KMS-11 (cell line): Measurements from ENCODE around the gene ARHGDIB.

Experiments used
- H2AFZ ChIP-seq: fragments of 200-600 bp; sonication (generic); 2 replicates; pipeline ENCODE4 v1.6.1; 2016; ENCODE audit warnings: antibody characterized with exemption, mixed run types, low read depth
- H3K27ac ChIP-seq: fragments of 200-600 bp; sonication (generic); 2 replicates; pipeline ENCODE4 v1.6.1; 2016; ENCODE audit warnings: mild to moderate bottlenecking, mixed run types
- H3K27me3 ChIP-seq: fragments of 200-600 bp; sonication (generic); 2 replicates; pipeline ENCODE4 v1.6.1; 2017; ENCODE audit warnings: mild to moderate bottlenecking, low read depth, mixed run types, moderate library complexity; ENCODE audit not compliant: insufficient read depth
- H3K36me3 ChIP-seq: fragments of 200-600 bp; sonication (generic); 2 replicates; pipeline ENCODE4 v1.6.1; 2017; ENCODE audit warnings: mild to moderate bottlenecking, mixed run types; ENCODE audit not compliant: insufficient read depth
- H3K4me1 ChIP-seq: fragments of 200-600 bp; sonication (generic); 2 replicates; pipeline ENCODE4 v1.6.1; 2016; ENCODE audit warnings: mild to moderate bottlenecking, low read depth, mixed run types; ENCODE audit not compliant: poor library complexity, severe bottlenecking
- H3K4me2 ChIP-seq: fragments of 200-600 bp; sonication (generic); 2 replicates; pipeline ENCODE4 v1.7.0; 2016; ENCODE audit warnings: mild to moderate bottlenecking, mixed run types
- H3K4me3 ChIP-seq: fragments of 200-600 bp; sonication (generic); IDR thresholded peaks from 2 replicates; pipeline ENCODE4 v1.6.1; 2017; ENCODE audit warnings: low read depth, low read length, mixed read lengths; ENCODE audit not compliant: insufficient read depth
- H3K79me2 ChIP-seq: fragments of 200-600 bp; sonication (generic); 2 replicates; pipeline ENCODE4 v1.6.1; 2016; ENCODE audit warnings: low read depth, mixed run types; ENCODE audit not compliant: insufficient read depth
- H3K9ac ChIP-seq: fragments of 200-600 bp; sonication (generic); 2 replicates; pipeline ENCODE4 v1.6.1; 2016; ENCODE audit warnings: mild to moderate bottlenecking, mixed run types
- H4K20me1 ChIP-seq: fragments of 200-600 bp; sonication (generic); 2 replicates; pipeline ENCODE4 v1.6.1; 2016; ENCODE audit warnings: mild to moderate bottlenecking, mixed run types; ENCODE audit not compliant: insufficient read depth
- CTCF ChIP-seq: fragments of 200-600 bp; sonication (generic); conservative IDR thresholded peaks from 2 replicates; pipeline ENCODE4 v1.6.1; 2017; ENCODE audit warnings: low read depth, mild to moderate bottlenecking, antibody characterized with exemption, low read length, moderate library complexity, mixed read lengths

Gene ARHGDIB

GRCh38 chr12:14901228-14901562 lies 60.2 kb downstream of the ARHGDIB start:
- no peak overlapping the region for H3K4me2 ChIP-seq
- no peaks in the 10 kb centered on the region for H4K20me1 ChIP-seq
- H3K4me1 ChIP-seq = no peaks in the 10 kb centered on the region
- H3K79me2 ChIP-seq = no peaks in the 10 kb centered on the region
- no peaks in the 10 kb centered on the region for H3K36me3 ChIP-seq
- no peak overlapping the region for H3K4me3 ChIP-seq
- H3K27me3 ChIP-seq = no peaks in the 10 kb centered on the region
- H3K27ac ChIP-seq = no peak overlapping the region
- TF ChIP-seq CTCF = no peak
- no peak overlapping the region for H3K9ac ChIP-seq
- no peak overlapping the region for H2AFZ ChIP-seq

GRCh38 chr12:14900521-14901227 lies 60.7 kb downstream of the ARHGDIB start:
- no peak overlapping the region for H3K9ac ChIP-seq
- no peak for TF ChIP-seq CTCF

GRCh38 chr12:14896521-14897169 lies 64.8 kb downstream of the ARHGDIB start:
- no peak overlapping the region for H3K27ac ChIP-seq
- no peak overlapping the region for H3K4me3 ChIP-seq
- no peak overlapping the region for H3K9ac ChIP-seq
- no peaks in the 10 kb centered on the region for H3K36me3 ChIP-seq
- no peaks in the 10 kb centered on the region for H3K4me1 ChIP-seq
- H3K4me2 ChIP-seq = no peak overlapping the region
- TF ChIP-seq CTCF = no peak
- no peaks in the 10 kb centered on the region for H4K20me1 ChIP-seq
- H3K27me3 ChIP-seq = no peaks in the 10 kb centered on the region
- no peaks in the 10 kb centered on the region for H3K79me2 ChIP-seq
- no peak overlapping the region for H2AFZ ChIP-seq

More at GRCh38 chr12:14900521-14901227, 60.7 kb downstream of the ARHGDIB start:
- Histone ChIP-seq H3K4me1 (no peaks in the 10 kb centered on the region), H3K4me2 (no peak overlapping the region), H4K20me1 (no peaks in the 10 kb centered on the region), H3K27ac (no peak overlapping the region), H3K4me3 (no peak overlapping the region), H3K79me2 (no peaks in the 10 kb centered on the region), H3K36me3 (no peaks in the 10 kb centered on the region), H2AFZ (no peak overlapping the region), H3K27me3 (no peaks in the 10 kb centered on the region)

- no peaks in the 10 kb centered on the region for H3K36me3 ChIP-seq
- H3K4me1 ChIP-seq = no peaks in the 10 kb centered on the region
- no peak overlapping the region for H3K4me2 ChIP-seq
- H3K4me3 ChIP-seq = no peak overlapping the region
- H3K27ac ChIP-seq = no peak overlapping the region
- H3K9ac ChIP-seq = no peak overlapping the region
- H2AFZ ChIP-seq = no peak overlapping the region
- H3K79me2 ChIP-seq = no peaks in the 10 kb centered on the region
- H3K27me3 ChIP-seq = no peaks in the 10 kb centered on the region
- no peak for TF ChIP-seq CTCF
- H4K20me1 ChIP-seq = no peaks in the 10 kb centered on the region
Observed at GRCh38 chr12:14893506-14894250, 67.7 kb downstream of the ARHGDIB start.
